ENCODE measurements around the gene RNASEL.

The RNASEL gene

GRCh38 chr1:182601416-182601786 is 12.3 kb upstream of the RNASEL start:
- peak in 1 of 3 donors; percentile 75 for DNase-seq (ENCODE audit: low read depth in 2 of 3, low spot score in 1 of 3)

GRCh38 chr1:182600745-182601415 is 11.8 kb upstream of the RNASEL start:
- no peak for DNase-seq (ENCODE audit: low read depth in 2 of 3, low spot score in 1 of 3)

GRCh38 chr1:182600036-182600713 is 11.1 kb upstream of the RNASEL start:
- no peak for DNase-seq (ENCODE audit: low read depth in 2 of 3, low spot score in 1 of 3)

GRCh38 chr1:182599339-182599738 is 10.3 kb upstream of the RNASEL start:
- DNase-seq (ENCODE audit: low read depth in 2 of 3, low spot score in 1 of 3) = no peak

- no peak for DNase-seq (ENCODE audit: low read depth in 2 of 3, low spot score in 1 of 3)
Measured at GRCh38 chr1:182598296-182598695, 9.2 kb upstream of the RNASEL start.

- DNase-seq (ENCODE audit: low read depth in 2 of 3, low spot score in 1 of 3) = no peak
Measured at GRCh38 chr1:182596934-182597333, 7.9 kb upstream of the RNASEL start.

- DNase-seq (ENCODE audit: low read depth in 2 of 3, low spot score in 1 of 3) = peak in 2 of 3 donors; percentile 61 to 71
Measured at GRCh38 chr1:182595641-182596240, 6.7 kb upstream of the RNASEL start.

- no peak for DNase-seq (ENCODE audit: low read depth in 2 of 3, low spot score in 1 of 3)
Measured at GRCh38 chr1:182589931-182590330, 875 bp upstream of the RNASEL start.

- DNase-seq (ENCODE audit: low read depth in 2 of 3, low spot score in 1 of 3) = no peak
Measured at GRCh38 chr1:182589520-182589919, 464 bp upstream of the RNASEL start.

GRCh38 chr1:182587666-182588499 is 1.2 kb downstream of the RNASEL start:
- no peak for DNase-seq (ENCODE audit: low read depth in 2 of 3, low spot score in 1 of 3)

- DNase-seq (ENCODE audit: low read depth in 2 of 3, low spot score in 1 of 3) = no peak
Measured at GRCh38 chr1:182587093-182587492, 2.0 kb downstream of the RNASEL start.

GRCh38 chr1:182586380-182586779 is 2.7 kb downstream of the RNASEL start:
- DNase-seq (ENCODE audit: low read depth in 2 of 3, low spot score in 1 of 3) = no peak

- no peak for DNase-seq (ENCODE audit: low read depth in 2 of 3, low spot score in 1 of 3)
Measured at GRCh38 chr1:182584746-182585145, 4.3 kb downstream of the RNASEL start.

- DNase-seq (ENCODE audit: low read depth in 2 of 3, low spot score in 1 of 3) = no peak
Measured at GRCh38 chr1:182580736-182581135, 8.3 kb downstream of the RNASEL start.

GRCh38 chr1:182575540-182576149 is 13.4 kb downstream of the RNASEL start:
- no peak for DNase-seq (ENCODE audit: low read depth in 2 of 3, low spot score in 1 of 3)

- DNase-seq (ENCODE audit: low read depth in 2 of 3, low spot score in 1 of 3) = no peak
Measured at GRCh38 chr1:182574156-182574555, 14.9 kb downstream of the RNASEL start.

GRCh38 chr1:182570611-182570970 is 18.5 kb downstream of the RNASEL start:
- DNase-seq (ENCODE audit: low read depth in 2 of 3, low spot score in 1 of 3) = no peak

- DNase-seq (ENCODE audit: low read depth in 2 of 3, low spot score in 1 of 3) = no peak
Measured at GRCh38 chr1:182569939-182570610, 19.0 kb downstream of the RNASEL start.

- DNase-seq (ENCODE audit: low read depth in 2 of 3, low spot score in 1 of 3) = no peak
Measured at GRCh38 chr1:182568647-182569284, 20.3 kb downstream of the RNASEL start.

- no peak for DNase-seq (ENCODE audit: low read depth in 2 of 3, low spot score in 1 of 3)
Measured at GRCh38 chr1:182567629-182568028, 21.4 kb downstream of the RNASEL start.
